DND-41 (cell line): ENCODE measurements around the gene APPBP2.

ENCODE experiments used
- ATAC-seq: fragments of 200-7000 bp; cut with Tn5 transposase; 3 replicates; pipeline ENCODE4 v1.9.1; 2021; ENCODE audit warnings: low read depth; ENCODE audit not compliant: insufficient read depth
- DNase-seq: peaks from one replicate; pipeline ENCODE4 v3.0.0-alpha.2; 2020
- H2AFZ ChIP-seq: 2 replicates; pipeline ENCODE4 v1.6.0; 2012; ENCODE audit warnings: low read depth, low read length
- H3K27ac ChIP-seq: 2 replicates; pipeline ENCODE4 v1.5.1; 2012; ENCODE audit warnings: low read length, inconsistent platforms
- H3K27me3 ChIP-seq: fragments of 200-600 bp; sonication (generic); 2 replicates; pipeline ENCODE4 v1.6.0; 2012; ENCODE audit warnings: low read length, mild to moderate bottlenecking, inconsistent platforms; ENCODE audit not compliant: insufficient read depth, poor library complexity
- H3K36me3 ChIP-seq: 2 replicates; pipeline ENCODE4 v1.5.1; 2012; ENCODE audit warnings: low read length, inconsistent platforms; ENCODE audit not compliant: insufficient read depth
- H3K4me1 ChIP-seq: 2 replicates; pipeline ENCODE4 v1.5.1; 2012; ENCODE audit warnings: mild to moderate bottlenecking, low read length; ENCODE audit not compliant: insufficient read depth
- H3K4me2 ChIP-seq: 2 replicates; pipeline ENCODE4 v1.6.0; 2012; ENCODE audit warnings: mild to moderate bottlenecking, moderate library complexity, low read length, inconsistent platforms; ENCODE audit not compliant: insufficient read depth
- H3K4me3 ChIP-seq, 2 experiments: fragments of 200-600 bp in 1 of 2; shearing (Covaris generic) in 1 of 2; 2 replicates each; pipeline ENCODE4 v1.5.1; 2012 to 2016; ENCODE audit warnings: inconsistent platforms in 2 of 2, low read length in 2 of 2, mild to moderate bottlenecking in 2 of 2, low read depth in 1 of 2, moderate library complexity in 1 of 2
- H3K79me2 ChIP-seq: 2 replicates; pipeline ENCODE4 v1.6.0; 2012; ENCODE audit warnings: low read length, inconsistent platforms; ENCODE audit not compliant: insufficient read depth
- H3K9ac ChIP-seq: 2 replicates; pipeline ENCODE4 v1.6.0; 2012; ENCODE audit warnings: low read depth, mild to moderate bottlenecking, inconsistent platforms, low read length, moderate library complexity
- H3K9me3 ChIP-seq: 2 replicates; pipeline ENCODE4 v1.5.1; 2012; ENCODE audit warnings: low read length, moderate library complexity, mild to moderate bottlenecking, inconsistent platforms; ENCODE audit not compliant: insufficient read depth, severe bottlenecking
- H4K20me1 ChIP-seq: 2 replicates; pipeline ENCODE4 v1.6.0; 2012; ENCODE audit warnings: low read length; ENCODE audit not compliant: insufficient read depth
- CTCF ChIP-seq: IDR thresholded peaks from 2 replicates; pipeline ENCODE4 v1.5.1; 2012; ENCODE audit warnings: borderline replicate concordance, low read length, moderate library complexity, mild to moderate bottlenecking; ENCODE audit not compliant: poor library complexity, severe bottlenecking; ENCODE audit errors: extremely low read depth
- EZH2 ChIP-seq: IDR thresholded peaks from 3 replicates; pipeline ENCODE4 v1.6.1; 2012; ENCODE audit warnings: borderline replicate concordance, low read depth, mild to moderate bottlenecking, moderate library complexity, low read length, inconsistent platforms; ENCODE audit not compliant: severe bottlenecking

APPBP2 gene

GRCh38 chr17:60545465-60546191 is 19.6 kb upstream of the APPBP2 start:
- no peak overlapping the region for H3K4me3 ChIP-seq
- no peaks in the 10 kb centered on the region for H4K20me1 ChIP-seq
- no peak for TF ChIP-seq EZH2
- no peak for TF ChIP-seq CTCF
- no peaks in the 10 kb centered on the region for H3K27me3 ChIP-seq
- no peak for ATAC-seq
- no peaks in the 10 kb centered on the region for H3K79me2 ChIP-seq
- no peak for DNase-seq
- no peaks in the 10 kb centered on the region for H3K36me3 ChIP-seq
- H2AFZ ChIP-seq: no peak overlapping the region
- no peak overlapping the region for H3K27ac ChIP-seq
- no peaks in the 10 kb centered on the region for H3K9me3 ChIP-seq
- H3K4me2 ChIP-seq: no peak overlapping the region
- H3K9ac ChIP-seq: no peak overlapping the region
- H3K4me1 ChIP-seq: no peaks in the 10 kb centered on the region

- Histone ChIP-seq H3K9ac (no peak overlapping the region), H3K4me3 (no peak overlapping the region), H3K27me3 (no peaks in the 10 kb centered on the region), H3K79me2 (no peaks in the 10 kb centered on the region), H3K27ac (no peak overlapping the region), H3K36me3 (no peaks in the 10 kb centered on the region), H3K4me1 (no peaks in the 10 kb centered on the region), H3K9me3 (no peaks in the 10 kb centered on the region), H4K20me1 (no peaks in the 10 kb centered on the region), H3K4me2 (no peak overlapping the region), H2AFZ (no peak overlapping the region)
- ATAC-seq (no peak), DNase-seq (no peak)
- TF ChIP-seq CTCF (no peak), EZH2 (no peak)
These were observed 16.0 kb upstream of the APPBP2 start for GRCh38 chr17:60542071-60542470.

GRCh38 chr17:60540460-60540859 is 14.4 kb upstream of the APPBP2 start:
- Histone ChIP-seq H3K9ac (no peak overlapping the region), H3K4me2 (no peak overlapping the region), H3K27me3 (no peaks in the 10 kb centered on the region), H3K79me2 (no peaks in the 10 kb centered on the region), H2AFZ (no peak overlapping the region), H3K4me3 (no peak overlapping the region), H3K4me1 (no peaks in the 10 kb centered on the region), H3K36me3 (no peaks in the 10 kb centered on the region), H4K20me1 (no peaks in the 10 kb centered on the region), H3K9me3 (no peaks in the 10 kb centered on the region), H3K27ac (no peak overlapping the region)
- ATAC-seq: no peak
- TF ChIP-seq EZH2: no peak
- no peak for TF ChIP-seq CTCF
- DNase-seq: no peak

- no peak overlapping the region for H3K9ac ChIP-seq
- DNase-seq: no peak
- H3K27ac ChIP-seq: no peak overlapping the region
- no peak overlapping the region for H3K4me3 ChIP-seq
- no peak for ATAC-seq
- no peaks in the 10 kb centered on the region for H3K79me2 ChIP-seq
- no peak overlapping the region for H2AFZ ChIP-seq
- H4K20me1 ChIP-seq: no peaks in the 10 kb centered on the region
- no peaks in the 10 kb centered on the region for H3K36me3 ChIP-seq
- H3K4me2 ChIP-seq: no peak overlapping the region
- no peaks in the 10 kb centered on the region for H3K9me3 ChIP-seq
- no peaks in the 10 kb centered on the region for H3K27me3 ChIP-seq
- no peaks in the 10 kb centered on the region for H3K4me1 ChIP-seq
- no peak for TF ChIP-seq CTCF
These were observed 13.8 kb upstream of the APPBP2 start for GRCh38 chr17:60539807-60540206.
